Glomerular visceral epithelial cell (primary cell): ENCODE results near the gene RABGAP1.

Source experiments
- DNase-seq: peaks from one replicate; pipeline ENCODE4 v3.0.0-alpha.2; 2016; ENCODE audit errors: extremely low spot score

The RABGAP1 gene

DNA sequence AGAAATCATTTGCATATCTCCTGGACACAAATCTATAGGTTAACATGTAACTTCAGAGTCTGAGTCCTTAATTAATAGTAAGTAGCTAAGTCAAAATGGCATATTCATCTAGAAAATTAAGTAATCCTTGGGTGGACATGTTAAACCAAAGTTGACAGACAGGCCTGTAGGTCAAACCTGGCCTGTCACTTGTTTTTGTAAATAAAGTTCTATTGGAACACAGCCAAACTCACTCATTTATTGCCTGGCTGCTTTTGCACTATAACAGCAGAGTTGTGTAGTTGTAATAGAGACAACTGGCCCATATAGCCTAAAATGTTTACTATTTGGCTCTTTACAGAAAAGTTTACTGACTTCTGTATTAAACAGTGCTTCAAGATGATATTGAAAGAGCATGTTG lies 68.1 kb downstream of the RABGAP1 start:
- no peak for DNase-seq

DNA sequence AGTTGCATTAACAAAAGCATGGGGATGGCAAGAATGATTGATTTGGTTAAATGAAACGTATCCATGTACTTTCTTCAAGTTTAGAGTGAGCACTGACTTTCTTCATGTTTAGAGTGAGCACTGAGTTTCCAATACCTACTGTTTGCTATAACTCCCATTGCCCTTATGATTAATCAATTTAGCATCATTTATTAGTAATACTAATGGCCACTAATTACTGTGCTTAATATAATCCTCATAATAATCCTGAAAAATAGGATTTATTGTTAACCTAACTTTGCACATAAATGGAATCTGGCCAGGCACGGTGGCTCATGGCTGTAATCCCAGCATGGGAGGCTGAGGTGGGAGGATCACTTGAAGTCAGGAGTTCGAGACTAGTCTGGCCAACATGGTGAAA lies 70.6 kb downstream of the RABGAP1 start:
- no peak for DNase-seq

DNA sequence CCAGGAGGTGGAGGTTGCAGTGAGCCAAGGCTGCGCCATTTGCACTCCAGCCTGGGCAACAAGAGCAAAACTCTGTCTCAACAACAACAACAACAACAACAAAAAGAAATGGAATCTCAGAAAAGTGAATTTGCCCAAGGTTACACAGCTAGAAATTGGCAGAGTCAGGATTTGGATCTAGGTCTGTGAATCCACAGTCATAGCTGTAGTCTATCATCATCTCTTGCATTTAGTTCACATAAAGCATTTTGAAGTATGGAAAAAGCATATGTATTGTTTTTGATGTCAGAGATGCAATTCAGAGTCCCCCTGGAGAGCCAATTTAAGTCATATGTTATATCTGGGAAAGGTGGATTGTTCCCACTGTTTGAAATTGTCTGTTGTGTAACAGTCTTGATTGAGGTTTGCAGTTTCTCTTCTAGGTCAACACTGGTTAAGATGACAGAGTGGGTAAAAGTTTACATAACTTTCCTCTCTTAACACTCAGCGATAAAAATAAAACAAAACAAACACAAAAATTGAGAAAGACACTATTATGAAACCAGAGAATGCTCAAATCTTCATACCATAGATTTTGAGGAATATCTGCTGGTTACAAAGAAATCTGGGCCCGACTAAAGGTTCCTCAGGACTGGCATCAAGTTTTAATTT lies 71.2 kb downstream of the RABGAP1 start:
- no peak for DNase-seq

DNA sequence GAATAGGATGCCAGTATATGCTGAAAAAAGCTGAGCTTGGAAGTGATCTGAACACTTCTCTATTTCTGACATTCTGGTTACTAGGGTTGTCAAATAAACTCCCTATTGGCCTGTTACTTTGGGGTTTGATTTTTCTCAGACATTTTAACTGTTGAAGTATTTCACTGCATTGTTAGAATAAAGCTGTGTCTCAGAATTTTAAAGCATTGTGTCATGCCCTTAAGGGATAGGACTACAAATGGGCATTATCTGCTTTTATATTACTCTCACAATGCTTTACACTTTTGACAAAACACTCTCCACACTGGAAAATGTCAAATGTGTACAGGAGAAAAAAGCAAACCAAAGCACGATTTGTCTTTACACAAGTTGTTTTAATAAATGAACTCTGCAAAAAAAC lies 75.8 kb downstream of the RABGAP1 start:
- DNase-seq: no peak

DNA sequence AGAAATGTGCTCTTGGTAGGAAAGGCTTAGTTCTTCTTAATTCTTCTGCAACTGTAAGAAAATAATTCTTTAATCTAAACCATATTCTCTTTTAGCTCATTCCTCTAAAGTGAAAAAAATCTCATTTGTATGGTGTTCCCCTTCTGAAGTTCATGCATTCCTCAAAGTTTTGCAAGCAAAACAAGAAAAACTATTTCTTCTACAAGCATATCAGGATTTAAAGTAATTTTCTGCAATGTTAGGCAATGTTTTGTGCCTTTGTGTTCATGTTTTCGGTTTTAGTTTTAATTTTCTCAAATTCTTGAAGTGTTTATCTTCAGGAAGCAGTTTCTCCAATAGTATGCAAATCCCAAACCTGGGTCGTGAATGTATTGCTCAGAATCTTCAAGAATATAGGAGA lies 80.0 kb downstream of the RABGAP1 start:
- no peak for DNase-seq

DNA sequence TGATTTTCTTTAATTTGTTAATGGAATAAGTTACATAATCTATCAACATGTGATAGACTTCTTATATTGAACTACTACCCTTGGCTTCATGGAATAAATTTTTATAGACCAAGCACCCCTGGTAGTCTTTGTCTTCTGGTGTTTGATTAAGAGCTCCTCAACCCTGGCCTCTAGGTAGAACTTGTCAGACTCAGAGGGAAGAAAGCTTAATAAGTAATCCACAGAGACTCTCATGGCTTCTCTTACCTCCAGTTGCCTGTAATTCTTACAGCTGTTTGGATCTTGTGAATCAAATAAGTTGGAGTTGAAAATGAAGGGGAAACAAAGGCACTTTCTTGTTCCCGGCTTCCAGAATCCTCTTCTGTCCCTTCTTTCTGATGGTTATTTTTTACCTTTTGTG lies 85.6 kb downstream of the RABGAP1 start:
- no peak for DNase-seq

DNA sequence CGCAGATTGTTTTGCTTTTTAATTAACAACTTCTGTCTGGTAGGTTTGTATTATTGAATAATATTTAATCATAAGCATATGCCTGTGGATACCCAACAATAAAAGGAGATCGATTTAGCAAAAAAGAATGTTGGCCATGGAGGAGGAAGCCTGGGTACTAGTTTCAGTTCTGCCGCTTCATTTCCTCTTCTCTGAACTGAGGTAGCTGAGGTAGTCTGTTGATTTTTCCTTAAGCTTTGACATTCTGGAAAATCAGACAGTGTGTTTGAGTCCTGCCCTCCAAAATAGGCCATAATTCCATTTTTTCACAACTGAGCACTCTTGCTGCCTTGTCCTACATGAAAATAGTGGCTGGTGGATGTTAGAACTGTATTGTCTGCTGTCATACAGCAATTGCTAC lies 86.7 kb downstream of the RABGAP1 start:
- DNase-seq: no peak

DNA sequence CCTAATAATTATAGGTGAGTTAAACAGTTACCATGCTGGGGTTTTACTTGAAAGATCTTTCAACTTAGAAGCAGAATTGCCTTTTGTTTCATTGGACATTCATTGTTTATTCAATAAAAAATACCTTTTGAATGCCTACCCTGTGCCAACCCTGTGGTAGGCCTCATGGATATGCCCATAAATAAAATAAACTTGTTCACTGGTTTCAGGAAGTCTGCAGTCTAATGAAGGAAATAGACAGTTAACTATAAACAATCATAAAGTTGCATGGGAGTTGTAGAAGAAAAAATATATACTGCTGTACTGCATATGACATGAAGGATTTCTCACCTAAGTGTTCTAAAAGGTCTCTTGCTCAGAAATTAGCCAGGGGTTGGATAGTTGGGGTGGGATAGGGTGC lies 87.3 kb downstream of the RABGAP1 start:
- no peak for DNase-seq

DNA sequence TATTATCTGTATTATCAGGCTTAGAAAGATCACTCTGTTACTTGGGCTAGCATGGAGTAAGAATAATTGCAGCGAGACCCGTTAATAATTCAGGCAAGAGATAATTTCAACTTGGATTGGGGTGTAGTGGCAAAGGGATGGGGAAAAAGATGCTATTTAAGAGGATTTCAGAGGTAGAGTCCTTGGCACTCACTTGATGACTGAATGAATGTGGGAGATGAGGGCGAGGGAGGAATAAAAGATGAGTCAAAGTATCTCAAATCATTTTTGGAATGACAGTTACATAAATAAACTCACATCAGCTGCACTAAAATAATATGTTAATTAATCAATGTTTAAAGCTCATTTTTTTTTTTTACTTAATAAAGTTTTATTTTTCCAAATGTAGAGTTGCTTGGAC lies 88.2 kb downstream of the RABGAP1 start:
- no peak for DNase-seq

DNA sequence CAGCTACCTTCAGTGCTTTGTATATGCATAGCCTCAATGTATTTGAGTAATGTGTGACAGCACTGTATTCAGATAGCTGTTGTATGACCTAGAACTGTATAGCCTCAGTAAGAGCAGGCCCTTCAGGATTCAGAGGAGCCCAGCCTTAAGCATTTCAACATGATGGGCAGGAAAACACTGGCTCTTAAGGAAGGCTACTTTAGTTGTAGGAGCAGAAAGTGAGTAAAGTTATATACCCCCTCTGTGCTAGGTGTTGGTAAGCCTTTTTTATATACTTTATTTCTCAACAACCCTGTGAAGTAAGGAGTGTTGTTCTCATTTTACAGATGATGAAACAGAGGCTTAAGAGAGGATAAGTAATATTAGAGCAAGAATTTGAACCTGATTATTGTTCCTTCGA lies 91.1 kb downstream of the RABGAP1 start:
- no peak for DNase-seq

DNA sequence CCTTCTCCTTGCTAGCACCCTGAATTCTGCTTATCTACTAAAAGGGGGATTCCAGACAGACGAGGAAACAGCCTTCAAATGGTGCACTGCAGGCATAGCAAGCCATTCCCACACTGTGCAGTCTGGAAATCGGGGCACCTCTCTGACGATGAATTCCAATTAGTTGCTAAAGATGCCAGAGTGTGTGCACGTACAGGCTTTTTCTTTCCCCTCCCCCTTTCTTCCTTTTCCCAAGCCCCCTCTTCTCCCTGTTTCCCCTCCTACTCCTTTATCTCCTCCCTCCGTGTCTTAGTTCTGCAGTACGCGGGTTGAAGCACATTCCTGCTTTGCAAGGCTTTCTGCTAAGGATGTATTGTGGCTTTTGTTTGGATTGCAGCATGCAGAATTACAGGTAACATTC lies 92.5 kb downstream of the RABGAP1 start, which contains the start of gene GPR21:
TSS of gene GPR21 (plus strand) at position 316 of the 400 bp plus-strand sequence. CDS start 900 bp downstream, outside the sequence.
- no peak for DNase-seq

DNA sequence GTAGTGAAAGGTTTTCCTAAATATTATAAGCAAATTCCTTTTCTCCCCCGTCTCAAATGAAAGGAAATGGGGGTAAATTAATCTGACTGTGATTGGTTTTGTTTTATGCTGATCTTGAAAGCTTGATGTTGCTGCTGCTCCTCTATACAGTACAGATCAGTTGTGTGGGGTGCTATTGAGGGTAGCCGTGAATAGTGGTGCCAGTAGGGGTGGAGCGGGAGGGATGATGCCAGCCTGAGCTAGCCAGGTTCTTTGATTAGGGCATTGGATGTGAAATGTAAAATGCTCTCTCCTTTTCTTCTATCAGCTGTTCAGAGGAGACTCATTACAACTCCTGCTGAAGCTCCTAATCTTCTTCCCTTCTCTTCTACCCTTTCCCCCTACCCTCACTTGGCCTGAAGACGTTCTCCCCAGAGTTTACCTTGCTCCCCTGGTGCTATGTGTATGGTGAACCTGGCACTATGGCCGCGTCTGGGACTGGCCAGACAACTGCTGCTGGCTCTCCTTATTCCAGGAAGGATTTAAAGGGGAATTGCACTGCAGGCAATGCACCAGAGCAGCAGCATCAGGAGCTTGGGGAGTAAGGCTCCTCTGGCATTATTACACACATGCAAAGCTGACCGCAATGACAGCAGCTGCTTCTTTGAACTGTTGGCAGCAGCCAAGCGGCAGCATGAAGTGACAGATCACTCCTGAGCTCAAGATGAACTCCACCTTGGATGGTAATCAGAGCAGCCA lies 93.2 kb downstream of the RABGAP1 start:
- no peak for DNase-seq

DNA sequence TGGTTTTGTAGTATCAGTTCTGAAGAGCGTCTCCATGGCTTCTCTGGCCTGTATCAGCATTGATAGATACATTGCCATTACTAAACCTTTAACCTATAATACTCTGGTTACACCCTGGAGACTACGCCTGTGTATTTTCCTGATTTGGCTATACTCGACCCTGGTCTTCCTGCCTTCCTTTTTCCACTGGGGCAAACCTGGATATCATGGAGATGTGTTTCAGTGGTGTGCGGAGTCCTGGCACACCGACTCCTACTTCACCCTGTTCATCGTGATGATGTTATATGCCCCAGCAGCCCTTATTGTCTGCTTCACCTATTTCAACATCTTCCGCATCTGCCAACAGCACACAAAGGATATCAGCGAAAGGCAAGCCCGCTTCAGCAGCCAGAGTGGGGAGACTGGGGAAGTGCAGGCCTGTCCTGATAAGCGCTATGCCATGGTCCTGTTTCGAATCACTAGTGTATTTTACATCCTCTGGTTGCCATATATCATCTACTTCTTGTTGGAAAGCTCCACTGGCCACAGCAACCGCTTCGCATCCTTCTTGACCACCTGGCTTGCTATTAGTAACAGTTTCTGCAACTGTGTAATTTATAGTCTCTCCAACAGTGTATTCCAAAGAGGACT lies 94.2 kb downstream of the RABGAP1 start:
- no peak for DNase-seq

DNA sequence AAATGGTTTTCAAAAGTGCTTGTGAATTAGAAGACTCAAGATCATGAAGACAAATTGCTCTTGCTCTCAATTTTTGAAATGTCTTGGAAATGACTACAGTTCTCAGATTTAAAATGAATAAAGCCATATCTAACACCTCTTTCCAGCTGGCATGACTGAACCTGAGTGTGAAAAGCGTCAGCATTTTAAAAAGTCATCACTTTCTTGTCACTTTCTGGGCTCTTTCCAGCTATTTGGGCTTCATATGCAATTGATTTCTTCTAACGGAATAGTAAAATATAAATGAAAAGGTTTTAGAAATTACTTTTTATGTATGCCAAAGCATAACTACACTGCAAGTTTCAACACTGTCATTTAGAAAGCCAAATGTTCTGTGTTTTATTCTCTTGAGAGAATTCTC lies 95.0 kb downstream of the RABGAP1 start:
- DNase-seq: no peak

DNA sequence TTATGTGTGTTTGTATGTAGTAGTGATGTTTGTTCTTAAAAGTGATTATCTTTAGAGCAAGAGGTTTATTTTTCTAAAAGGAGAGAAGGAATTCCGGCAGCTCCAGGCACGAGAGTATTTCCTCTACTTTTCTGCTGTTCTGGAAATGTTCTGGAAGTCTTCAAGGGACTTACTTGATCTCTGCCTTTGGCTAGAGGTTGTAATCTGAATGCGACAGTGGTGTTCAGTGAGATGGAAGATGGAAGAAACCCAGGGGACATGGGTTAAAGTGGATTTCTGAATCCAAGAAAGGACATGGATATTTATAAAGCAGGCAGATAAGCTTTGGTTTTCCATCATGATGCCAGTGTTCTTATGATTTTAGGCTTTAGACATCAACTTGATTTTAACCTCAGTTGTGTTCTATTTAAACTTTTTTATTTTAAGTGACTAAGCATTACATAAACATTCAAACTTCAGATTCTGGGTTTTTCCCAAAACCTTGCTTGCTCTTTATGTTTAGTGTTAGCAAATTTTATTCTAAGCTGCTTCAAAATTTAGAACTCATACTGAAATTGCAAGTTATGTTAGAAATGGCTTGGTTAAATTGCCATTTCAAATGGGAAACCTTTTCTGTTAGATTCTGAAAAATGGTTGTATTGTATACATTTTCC lies 96.2 kb downstream of the RABGAP1 start:
- DNase-seq: no peak

DNA sequence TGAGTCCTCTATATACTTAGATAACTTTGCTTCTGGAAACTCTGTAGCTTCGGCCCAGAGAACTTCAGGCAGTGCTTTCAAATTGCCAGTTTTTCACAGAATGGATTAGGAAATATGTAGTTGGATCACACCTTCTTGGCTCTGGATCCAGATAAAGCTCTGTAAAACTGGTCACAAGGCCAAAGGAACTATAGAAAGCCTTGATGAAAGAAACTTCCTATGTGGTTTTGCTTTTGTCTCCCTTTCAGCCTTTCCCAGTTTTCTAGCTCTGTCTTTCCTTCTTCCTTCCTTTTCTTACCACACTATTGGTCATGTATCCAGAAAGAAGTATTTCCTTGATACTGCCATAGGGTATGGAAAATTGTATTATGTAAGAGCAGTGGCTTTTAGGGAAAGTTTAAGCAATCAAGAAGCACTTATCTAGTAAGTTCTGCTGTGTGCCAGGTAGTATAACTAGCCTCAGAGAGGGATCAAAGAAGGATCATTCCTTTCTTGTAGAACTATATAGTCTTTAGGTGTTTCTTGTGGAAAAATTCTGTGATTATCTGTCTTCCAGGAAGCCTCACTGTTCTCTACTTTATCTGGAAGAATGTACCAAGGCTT lies 98.9 kb downstream of the RABGAP1 start:
- DNase-seq: no peak

DNA sequence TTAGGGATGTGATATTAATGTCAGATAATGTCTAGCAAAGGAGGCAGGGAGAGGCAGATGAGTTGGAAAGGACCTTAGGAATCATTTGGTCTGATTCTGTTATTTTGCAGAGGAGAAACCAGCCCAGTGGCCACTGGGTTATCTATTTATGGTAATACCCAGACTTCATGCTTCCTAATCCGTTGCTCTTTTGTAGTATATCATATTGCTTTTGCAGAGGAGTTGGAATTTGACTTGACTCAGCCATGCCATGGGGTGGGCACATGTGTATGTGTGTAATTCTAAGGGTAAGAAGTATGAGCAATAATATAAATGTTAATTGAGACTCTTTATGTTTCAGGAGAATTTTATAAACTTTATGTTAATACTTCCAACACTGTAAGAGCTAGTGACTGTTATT lies 100.0 kb downstream of the RABGAP1 start:
- no peak for DNase-seq

DNA sequence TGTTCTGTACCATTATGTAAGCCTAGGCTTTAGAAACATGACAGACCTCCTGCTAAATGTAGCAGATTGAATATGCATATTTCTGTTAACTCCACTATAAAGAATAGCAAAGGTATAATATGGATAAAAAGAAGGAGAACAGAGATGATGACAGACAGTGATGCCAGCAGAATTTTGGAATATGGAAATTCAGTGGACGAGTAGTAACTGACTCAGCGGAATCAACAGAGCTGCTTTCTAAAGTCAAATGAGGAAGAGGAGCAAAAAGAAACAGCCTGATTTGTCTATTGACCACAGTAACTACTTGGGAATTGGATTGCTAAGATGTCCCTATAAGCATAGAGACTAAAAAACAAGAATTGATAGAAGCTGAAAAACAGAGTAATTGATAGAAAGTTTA lies 100.7 kb downstream of the RABGAP1 start:
- DNase-seq: no peak

DNA sequence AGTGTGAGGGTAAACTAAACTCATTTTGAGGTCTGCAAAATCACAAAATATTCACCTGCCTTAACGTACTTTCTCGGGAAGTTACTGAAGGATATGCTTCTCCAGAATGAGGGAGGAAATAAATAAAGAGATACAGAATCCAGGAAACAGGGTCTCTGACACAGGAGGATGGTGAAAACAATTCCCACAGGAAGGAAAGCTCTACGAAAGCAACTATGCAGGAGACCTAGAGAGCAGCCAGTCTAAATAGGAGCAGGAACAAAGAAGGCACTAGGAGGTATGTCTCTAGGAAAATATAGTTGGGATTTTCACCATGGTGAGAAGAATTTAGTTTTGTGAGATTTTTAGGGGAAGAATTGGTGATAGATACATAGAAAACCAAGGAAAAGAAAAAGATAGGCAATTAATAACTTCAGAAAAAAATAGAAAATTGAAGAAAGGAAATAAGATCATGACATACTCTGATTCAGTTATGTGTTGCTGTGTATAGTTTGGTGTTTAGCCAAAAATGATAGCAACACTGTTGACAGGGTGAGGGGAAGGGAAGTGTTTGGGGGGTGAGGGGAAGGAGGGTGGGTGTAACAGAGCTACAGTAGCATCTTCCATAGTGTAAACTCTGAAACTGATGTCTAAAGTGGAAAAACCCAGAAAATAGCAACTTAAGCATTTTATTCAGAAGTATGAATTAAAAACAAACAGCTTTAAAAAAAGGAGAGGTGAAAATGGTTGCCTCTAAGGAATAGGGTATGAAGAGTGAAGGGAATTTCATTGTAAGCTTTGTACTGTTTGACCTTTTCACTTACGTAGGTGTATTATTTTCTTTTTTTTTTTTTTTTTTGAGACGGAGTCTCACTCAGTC lies 102.5 kb downstream of the RABGAP1 start:
- no peak for DNase-seq

DNA sequence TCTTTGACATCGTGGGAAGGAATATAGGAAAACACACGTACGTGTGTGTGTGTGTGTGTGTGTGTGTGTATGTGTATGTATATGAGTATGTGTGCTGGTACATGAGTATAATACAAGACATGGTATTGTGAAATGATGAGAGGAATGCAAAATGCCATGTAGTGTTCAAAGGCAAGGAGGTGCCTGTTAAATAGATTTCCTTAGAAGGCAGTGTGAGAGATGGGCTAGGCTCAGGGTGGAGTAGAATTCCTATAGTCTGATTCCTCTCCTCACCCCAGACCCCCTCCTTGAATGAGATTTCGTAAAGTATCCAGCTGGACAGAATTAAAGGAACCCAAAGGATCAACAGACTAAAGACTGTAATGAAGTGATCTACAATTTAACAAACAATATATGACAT lies 103.8 kb downstream of the RABGAP1 start:
- DNase-seq: no peak
